Endothelial cell of umbilical vein (primary cell): ENCODE measurements around the gene KRT1. TPM values are rescaled to one million over a fixed set of nuclear protein-coding genes. Genes with fewer than 3 reads are reported as not detected.

Experiments
- BruUV-seq: library from RNA; stranded (reverse); fragments of 400-500 nt; replicated peaks from 2 replicates; lab custom pipeline; 2021; lab: Mats Ljungman, UMichigan
- CTCF ChIA-PET: fragments of 300-600, 350-600 bp; sonication (Branson Sonifier 250); formaldehyde crosslinking; loops from one replicate; lab custom pipeline; 2021; ENCODE audit warnings: antibody characterized with exemption, inconsistent platforms; lab: Charles Lee
- POLR2A ChIA-PET: fragments of 300-600, 350-600 bp; sonication (Branson Sonifier 250); formaldehyde crosslinking; loops from one replicate; lab custom pipeline; 2021; ENCODE audit warnings: antibody characterized with exemption, inconsistent platforms; lab: Charles Lee
- DNase-seq: peaks from one replicate; pipeline ENCODE4 v3.0.0-alpha.2; 2011; ENCODE audit warnings: low read depth, low spot score
- FAIRE-seq: peaks from 2 replicates; lab custom pipeline; 2011; peaks lifted over from hg19 to GRCh38; lab: Jason Lieb, UNC
- H2AFZ ChIP-seq: 2 replicates; pipeline ENCODE4 v1.6.0; 2012; ENCODE audit warnings: low read depth, low read length, control low read depth, inconsistent platforms
- H3K27ac ChIP-seq: 2 replicates; pipeline ENCODE4 v1.5.1; 2011; ENCODE audit warnings: low read depth, mild to moderate bottlenecking, control low read depth, low read length, moderate library complexity; ENCODE audit not compliant: insufficient read depth
- H3K27me3 ChIP-seq, 2 experiments: 2 replicates each; pipeline versions ENCODE4 v1.6.0 to v1.6.1; 2011; ENCODE audit warnings: low read length in 2 of 2, mixed read lengths in 1 of 2; ENCODE audit not compliant: control insufficient read depth in 2 of 2, insufficient read depth in 2 of 2
- H3K36me3 ChIP-seq, 2 experiments: 2 replicates in 1 of 2; 3 replicates in 1 of 2; pipeline ENCODE4 v1.5.1; 2011; ENCODE audit warnings: low read length in 2 of 2, mild to moderate bottlenecking in 1 of 2, moderate library complexity in 1 of 2; ENCODE audit not compliant: control insufficient read depth in 2 of 2, insufficient read depth in 2 of 2; ENCODE audit errors: extremely low read depth in 1 of 2
- H3K4me1 ChIP-seq: 3 replicates; pipeline ENCODE4 v1.5.1; 2011; ENCODE audit warnings: mild to moderate bottlenecking, low read length; ENCODE audit not compliant: control insufficient read depth, insufficient read depth; ENCODE audit errors: extremely low read depth
- H3K4me2 ChIP-seq: 2 replicates; pipeline ENCODE4 v1.6.1; 2011; ENCODE audit warnings: low read length, control low read depth, mixed read lengths; ENCODE audit not compliant: insufficient read depth
- H3K4me3 ChIP-seq, 3 experiments: fragments of 200-600 bp in 1 of 3; sonication (generic), shearing (Covaris generic) in 1 of 3; replicated peaks in 1 of 3; 2 replicates each; pipeline ENCODE4 v1.5.1; 2011 to 2016; ENCODE audit warnings: control low read depth in 3 of 3, low read length in 3 of 3, mild to moderate bottlenecking in 2 of 3, inconsistent platforms in 1 of 3, low read depth in 1 of 3, moderate library complexity in 1 of 3; ENCODE audit not compliant: insufficient read depth in 1 of 3
- H3K79me2 ChIP-seq: 2 replicates; pipeline ENCODE4 v1.6.0; 2012; ENCODE audit warnings: low read length, inconsistent platforms; ENCODE audit not compliant: control insufficient read depth, insufficient read depth
- H3K9ac ChIP-seq: replicated peaks from 2 replicates; pipeline ENCODE3; 2011; ENCODE audit warnings: low read length, control low read depth; ENCODE audit not compliant: insufficient read depth; ENCODE audit errors: extremely low read depth
- H3K9me1 ChIP-seq: replicated peaks from 3 replicates; pipeline ENCODE4 v1.6.0; 2011; ENCODE audit warnings: mild to moderate bottlenecking, low read length; ENCODE audit not compliant: control insufficient read depth, insufficient read depth; ENCODE audit errors: extremely low read depth
- H3K9me3 ChIP-seq: replicated peaks from 2 replicates; pipeline ENCODE4 v1.5.1; 2012; ENCODE audit warnings: low read length, inconsistent platforms; ENCODE audit not compliant: control insufficient read depth, insufficient read depth
- H4K20me1 ChIP-seq: replicated peaks from 2 replicates; pipeline ENCODE3; 2011; ENCODE audit warnings: mild to moderate bottlenecking, low read length; ENCODE audit not compliant: control insufficient read depth, insufficient read depth; ENCODE audit errors: extremely low read depth
- EZH2 ChIP-seq: IDR thresholded peaks from 2 replicates; pipeline ENCODE4 v1.6.1; 2012; ENCODE audit warnings: borderline replicate concordance, low read depth, mild to moderate bottlenecking, moderate library complexity, low read length, inconsistent platforms; ENCODE audit not compliant: severe bottlenecking
- FOS ChIP-seq: IDR thresholded peaks from 2 replicates; pipeline ENCODE4 v1.6.1; 2011; ENCODE audit warnings: mild to moderate bottlenecking, low read length, moderate library complexity, borderline replicate concordance; ENCODE audit not compliant: insufficient read depth
- GATA2 ChIP-seq: IDR thresholded peaks from 2 replicates; pipeline ENCODE4 v1.7.0; 2011; ENCODE audit warnings: low read depth, mild to moderate bottlenecking, moderate library complexity, mixed read lengths, low read length; ENCODE audit not compliant: insufficient read length, insufficient read depth
- JUN ChIP-seq: IDR thresholded peaks from 2 replicates; pipeline ENCODE4 v1.6.1; 2011; ENCODE audit warnings: borderline replicate concordance, low read depth; ENCODE audit not compliant: insufficient read length, insufficient read depth
- MYC ChIP-seq: IDR thresholded peaks from one replicate; pipeline ENCODE4 v1.6.1; 2011; ENCODE audit warnings: mild to moderate bottlenecking, low read depth, low read length
- POLR2A ChIP-seq: IDR thresholded peaks from 2 replicates; pipeline ENCODE4 v1.6.1; 2012; ENCODE audit warnings: low read depth, mild to moderate bottlenecking, control low read depth, low read length
- POLR2AphosphoS5 ChIP-seq: IDR thresholded peaks from 2 replicates; pipeline ENCODE4 v1.6.1; 2012; ENCODE audit warnings: low read depth, mild to moderate bottlenecking, control low read depth, low read length, moderate library complexity; ENCODE audit not compliant: insufficient read depth
- dilution Hi-C: fragments of 300-500 bp; cut with MboI; formaldehyde crosslinking; loops from one replicate; pipeline ENCODE4 v1.15.0; 2019; ENCODE audit warnings: low sequenced_read_pairs; ENCODE audit not compliant: extremely low pct_ligation_motif_present
- intact Hi-C: fragments of 100-400 bp; cut with micrococcal nuclease; formaldehyde crosslinking; loops from one replicate; pipeline ENCODE4 v1.10.0; 2022
- polyA plus RNA-seq, 4 experiments: library from polyadenylated mRNA; depleted of rRNA in 3 of 4; stranded (reverse) in 3 of 4; unstranded in 1 of 4; fragments of >200 nt; gene quantifications; 2 replicates each; pipeline versions ENCODE4 v1.2.1 to v1.2.3, GENCODE V29; 2011 to 2012; ENCODE audit warnings: missing spikeins in 1 of 4
- total RNA-seq: library from RNA; stranded (reverse); gene quantifications from 2 replicates; pipeline ENCODE4 v1.2.3, GENCODE V29; 2021
- TF ChIP-seq, protein P1 (sequence below), 2 donors: IDR thresholded peaks; 1 replicate in 1 of 2; 2 replicates in 1 of 2; pipeline ENCODE4 v1.5.1; 2011; ENCODE audit warnings: low read length in 2 of 2, mild to moderate bottlenecking in 2 of 2, moderate library complexity in 2 of 2, control low read depth in 1 of 2, inconsistent platforms in 1 of 2, low read depth in 1 of 2; ENCODE audit not compliant: insufficient read depth in 1 of 2; ENCODE audit errors: extremely low read depth in 1 of 2
- TF ChIP-seq, protein P2 (sequence below): IDR thresholded peaks from 2 replicates; pipeline ENCODE4 v1.6.1; 2011; ENCODE audit not compliant: insufficient read depth, insufficient read length

KRT1 gene
- total and polyA plus RNA-seq, 2 donors (not counting 3 experiments of a cell fraction or from before 2014, with no cell fraction given), result not detected

GRCh38 chr12:52672321-52672933, 7.8 kb downstream of the KRT1 start:
- dilution Hi-C loops (no loop called here), intact Hi-C loops (no loop called here)
- FAIRE-seq, result no peak
- no peaks in the 10 kb centered on the region for H4K20me1 ChIP-seq
- no peaks in the 10 kb centered on the region for H3K9me1 ChIP-seq
- no peak overlapping the region for H3K4me2 ChIP-seq
- peaks cover 0 to 3% of the 10 kb centered on the region in 2 experiments for H3K27me3 ChIP-seq
- H2AFZ ChIP-seq, result no peak overlapping the region
- BruUV-seq, result no TSS peak
- no peaks in the 10 kb centered on the region for H3K79me2 ChIP-seq
- H3K27ac ChIP-seq, result no peak overlapping the region
- ChIA-PET POLR2A (no interaction called here), CTCF (interaction anchor here (1.5 to 1.9 kb wide), 2 partner anchors 15 to 193 kb away, joined by 3 to 4 read pairs; no protein-coding TSS in a partner anchor)
- no peaks in the 10 kb centered on the region for H3K4me1 ChIP-seq
- H3K4me3 ChIP-seq, result no peak overlapping the region
- no peak overlapping the region for H3K9ac ChIP-seq
- H3K36me3 ChIP-seq, result no peaks in the 10 kb centered on the region
- no peaks in the 10 kb centered on the region for H3K9me3 ChIP-seq
- DNase-seq, result no peak
- TF ChIP-seq, protein P1, sequence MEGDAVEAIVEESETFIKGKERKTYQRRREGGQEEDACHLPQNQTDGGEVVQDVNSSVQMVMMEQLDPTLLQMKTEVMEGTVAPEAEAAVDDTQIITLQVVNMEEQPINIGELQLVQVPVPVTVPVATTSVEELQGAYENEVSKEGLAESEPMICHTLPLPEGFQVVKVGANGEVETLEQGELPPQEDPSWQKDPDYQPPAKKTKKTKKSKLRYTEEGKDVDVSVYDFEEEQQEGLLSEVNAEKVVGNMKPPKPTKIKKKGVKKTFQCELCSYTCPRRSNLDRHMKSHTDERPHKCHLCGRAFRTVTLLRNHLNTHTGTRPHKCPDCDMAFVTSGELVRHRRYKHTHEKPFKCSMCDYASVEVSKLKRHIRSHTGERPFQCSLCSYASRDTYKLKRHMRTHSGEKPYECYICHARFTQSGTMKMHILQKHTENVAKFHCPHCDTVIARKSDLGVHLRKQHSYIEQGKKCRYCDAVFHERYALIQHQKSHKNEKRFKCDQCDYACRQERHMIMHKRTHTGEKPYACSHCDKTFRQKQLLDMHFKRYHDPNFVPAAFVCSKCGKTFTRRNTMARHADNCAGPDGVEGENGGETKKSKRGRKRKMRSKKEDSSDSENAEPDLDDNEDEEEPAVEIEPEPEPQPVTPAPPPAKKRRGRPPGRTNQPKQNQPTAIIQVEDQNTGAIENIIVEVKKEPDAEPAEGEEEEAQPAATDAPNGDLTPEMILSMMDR (IDR thresholded peaks at IDR 0.05; ENCODE audit: extremely low read depth in 1 of 2, insufficient read depth in 1 of 2, low read depth in 1 of 2, low read length in 2 of 2), result no peak
- TF ChIP-seq JUN (no peak), EZH2 (no peak), POLR2A (no peak), FOS (no peak), POLR2AphosphoS5 (no peak), MYC (no peak), GATA2 (no peak)
- TF ChIP-seq, protein P2, sequence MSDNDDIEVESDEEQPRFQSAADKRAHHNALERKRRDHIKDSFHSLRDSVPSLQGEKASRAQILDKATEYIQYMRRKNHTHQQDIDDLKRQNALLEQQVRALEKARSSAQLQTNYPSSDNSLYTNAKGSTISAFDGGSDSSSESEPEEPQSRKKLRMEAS, result no peak
